Astrocyte of the spinal cord (primary cell): Measurements from ENCODE around the gene MYD88.

Experiments used
- DNase-seq: peaks from one replicate; pipeline ENCODE4 v3.0.0; 2011; ENCODE audit warnings: low read depth, low spot score
- H3K4me3 ChIP-seq: 2 replicates; pipeline ENCODE4 v1.5.1; 2011; ENCODE audit warnings: low read depth, mild to moderate bottlenecking, low read length, moderate library complexity
- CTCF ChIP-seq: IDR thresholded peaks from 2 replicates; pipeline ENCODE4 v1.5.1; 2012; ENCODE audit warnings: low read depth, mild to moderate bottlenecking, low read length, inconsistent platforms
- in situ Hi-C: cut with HindIII; loops from 2 replicates; pipeline ENCODE4 v1.10.0; 2017; ENCODE audit warnings: low sequenced_read_pairs

Gene MYD88

GRCh38 chr3:38141173-38141951 is 2.9 kb downstream of the MYD88 start:
- no peak overlapping the region for H3K4me3 ChIP-seq
- DNase-seq = no peak
- in situ Hi-C loops = no loop called here
- no peak for TF ChIP-seq CTCF

- in situ Hi-C loops = no loop called here
- DNase-seq = no peak
- H3K4me3 ChIP-seq = no peak overlapping the region
- TF ChIP-seq CTCF = no peak
Observed at GRCh38 chr3:38141952-38142273, 3.5 kb downstream of the MYD88 start.

GRCh38 chr3:38142959-38143358 is 4.5 kb downstream of the MYD88 start:
- in situ Hi-C loops = no loop called here

GRCh38 chr3:38143511-38143910 is 5.0 kb downstream of the MYD88 start:
- H3K4me3 ChIP-seq = no peak overlapping the region
- TF ChIP-seq CTCF = no peak
- DNase-seq = no peak
- in situ Hi-C loops = no loop called here

More at GRCh38 chr3:38142959-38143358, 4.5 kb downstream of the MYD88 start:
- no peak overlapping the region for H3K4me3 ChIP-seq
- TF ChIP-seq CTCF = no peak
- DNase-seq = no peak

- TF ChIP-seq CTCF = no peak
- no peak for DNase-seq
- H3K4me3 ChIP-seq = no peak overlapping the region
- in situ Hi-C loops = no loop called here
Observed at GRCh38 chr3:38146504-38146903, 8.0 kb downstream of the MYD88 start.

- no peak for DNase-seq
- no peak overlapping the region for H3K4me3 ChIP-seq
- in situ Hi-C loops = no loop called here
- TF ChIP-seq CTCF = no peak
Observed at GRCh38 chr3:38147421-38147820, 9.0 kb downstream of the MYD88 start.
